Stimulated activated CD8-positive, alpha-beta memory T cell treated with anti-CD3 and anti-CD28 coated beads, Interleukin-7, amount 100 ng/mL, for 4 hours (primary cell): ENCODE measurements around the gene LHFPL3.
"Not testable (repeated sequence)": the region's sequence is repeated elsewhere in the genome, so short reads cannot be mapped to it uniquely, and the experiment has no call there.

Experiments used
- DNase-seq, 2 donors: peaks; one replicate each; pipeline ENCODE4 v3.0.0-alpha.2; 2020; ENCODE audit warnings: low read depth in 2 of 2

Gene LHFPL3

GRCh38 chr7:104482362-104483037 lies 154.1 kb downstream of the LHFPL3 start:
- DNase-seq = no peak

- no peak for DNase-seq
Measured at GRCh38 chr7:104486931-104487330, 158.5 kb downstream of the LHFPL3 start.

- DNase-seq = no peak
Measured at GRCh38 chr7:104487642-104488041, 159.2 kb downstream of the LHFPL3 start.

- no peak for DNase-seq
Measured at GRCh38 chr7:104497379-104497967, 169.1 kb downstream of the LHFPL3 start.

- no peak for DNase-seq
Measured at GRCh38 chr7:104499975-104500374, 171.6 kb downstream of the LHFPL3 start.

- no peak for DNase-seq
Measured at GRCh38 chr7:104509874-104510273, 181.5 kb downstream of the LHFPL3 start.

GRCh38 chr7:104524853-104525252 lies 196.4 kb downstream of the LHFPL3 start:
- no peak for DNase-seq

GRCh38 chr7:104528142-104528541 lies 199.7 kb downstream of the LHFPL3 start:
- no peak for DNase-seq

GRCh38 chr7:104529567-104529966 lies 201.2 kb downstream of the LHFPL3 start:
- no peak for DNase-seq

GRCh38 chr7:104530251-104530650 lies 201.8 kb downstream of the LHFPL3 start:
- DNase-seq = no peak

- no peak for DNase-seq
Measured at GRCh38 chr7:104534149-104534548, 205.7 kb downstream of the LHFPL3 start.

GRCh38 chr7:104535841-104536240 lies 207.4 kb downstream of the LHFPL3 start:
- DNase-seq = no peak

- DNase-seq = no peak
Measured at GRCh38 chr7:104536956-104537355, 208.6 kb downstream of the LHFPL3 start.

- DNase-seq = no peak
Measured at GRCh38 chr7:104538152-104538551, 209.7 kb downstream of the LHFPL3 start.

GRCh38 chr7:104541897-104542296 lies 213.5 kb downstream of the LHFPL3 start:
- no peak for DNase-seq

- DNase-seq = no peak
Measured at GRCh38 chr7:104548861-104549260, 220.5 kb downstream of the LHFPL3 start.

- DNase-seq = no peak
Measured at GRCh38 chr7:104550362-104550761, 222.0 kb downstream of the LHFPL3 start.

GRCh38 chr7:104551226-104551625 lies 222.8 kb downstream of the LHFPL3 start:
- no peak for DNase-seq

GRCh38 chr7:104552102-104552501 lies 223.7 kb downstream of the LHFPL3 start:
- DNase-seq = no peak

GRCh38 chr7:104553074-104553473 lies 224.7 kb downstream of the LHFPL3 start:
- no peak for DNase-seq

GRCh38 chr7:104563350-104563901 lies 235.0 kb downstream of the LHFPL3 start:
- not testable (repeated sequence) for DNase-seq

- DNase-seq = no peak
Measured at GRCh38 chr7:104569751-104570150, 241.3 kb downstream of the LHFPL3 start.

GRCh38 chr7:104572554-104572953 lies 244.2 kb downstream of the LHFPL3 start:
- DNase-seq = no peak
